Stimulated activated CD8-positive, alpha-beta memory T cell treated with anti-CD3 and anti-CD28 coated beads, Interleukin-15, amount 100 ng/mL, for 24 hours (primary cell): Measurements from ENCODE around the gene CALN1.
"Not testable (repeated sequence)": the region's sequence is repeated elsewhere in the genome, so short reads cannot be mapped to it uniquely, and the experiment has no call there.

Experiments used
- DNase-seq: peaks from one replicate; pipeline ENCODE4 v3.0.0-alpha.2; 2020; ENCODE audit warnings: low read depth

The CALN1 gene

DNA sequence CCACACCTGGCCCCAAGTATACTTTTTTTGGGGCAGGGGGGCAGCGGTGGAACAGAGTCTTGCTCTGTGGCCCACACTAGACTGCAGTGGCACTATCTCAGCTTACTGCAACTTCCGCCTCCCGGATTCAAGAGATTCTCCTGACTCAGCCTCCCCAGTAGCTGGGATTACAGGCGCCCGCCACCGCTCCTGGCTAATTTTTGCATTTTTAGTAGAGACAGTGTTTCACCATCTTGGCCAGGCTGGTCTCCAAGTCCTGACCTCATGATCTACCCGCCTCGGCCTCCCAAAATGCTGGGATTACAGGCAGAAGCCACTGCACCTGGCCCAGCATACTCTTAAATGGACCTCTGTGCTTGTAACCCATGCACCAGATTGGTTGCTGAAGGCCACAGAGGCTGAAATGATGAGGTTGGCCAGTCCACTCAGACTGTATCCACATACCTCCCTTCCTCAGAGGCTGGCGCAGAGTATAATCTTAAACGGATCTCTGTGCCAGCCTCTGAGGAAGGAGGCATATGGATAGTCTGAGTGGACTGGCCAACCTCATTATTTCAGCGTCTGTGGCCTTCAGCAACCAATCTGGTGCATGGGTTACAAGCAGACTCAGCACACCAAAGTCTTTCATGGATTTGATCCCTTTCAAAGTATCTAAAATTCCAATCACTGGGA, 3.0 kb downstream of the CALN1 start:
- no peak for DNase-seq

DNA sequence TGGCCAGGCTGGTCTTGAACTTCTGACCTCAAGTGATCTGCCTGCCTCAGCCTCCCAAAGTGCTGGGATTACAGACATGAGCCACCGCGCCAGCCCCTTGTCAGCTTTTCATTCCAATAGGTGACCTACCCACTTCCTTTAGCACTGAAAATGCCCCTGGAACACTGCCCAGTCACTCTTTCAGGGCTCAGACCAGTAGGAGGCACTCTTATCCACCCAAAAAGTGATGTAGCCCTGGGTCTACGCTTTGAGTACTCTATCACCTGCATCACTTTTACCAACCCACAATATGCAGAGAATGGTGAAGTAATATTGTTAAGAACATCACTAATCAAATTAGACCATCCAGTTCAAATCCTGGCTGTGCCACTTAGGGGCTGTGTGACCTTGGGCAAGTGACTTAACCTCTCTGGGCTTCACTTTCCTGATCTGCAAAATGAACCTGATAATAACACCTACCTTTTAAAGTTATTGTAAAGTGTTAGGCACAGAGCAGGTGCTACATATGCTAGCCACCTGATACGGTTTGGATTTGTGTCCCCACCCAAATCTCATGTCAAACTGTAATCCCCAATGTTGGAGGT, 5.2 kb downstream of the CALN1 start:
- DNase-seq = no peak

DNA sequence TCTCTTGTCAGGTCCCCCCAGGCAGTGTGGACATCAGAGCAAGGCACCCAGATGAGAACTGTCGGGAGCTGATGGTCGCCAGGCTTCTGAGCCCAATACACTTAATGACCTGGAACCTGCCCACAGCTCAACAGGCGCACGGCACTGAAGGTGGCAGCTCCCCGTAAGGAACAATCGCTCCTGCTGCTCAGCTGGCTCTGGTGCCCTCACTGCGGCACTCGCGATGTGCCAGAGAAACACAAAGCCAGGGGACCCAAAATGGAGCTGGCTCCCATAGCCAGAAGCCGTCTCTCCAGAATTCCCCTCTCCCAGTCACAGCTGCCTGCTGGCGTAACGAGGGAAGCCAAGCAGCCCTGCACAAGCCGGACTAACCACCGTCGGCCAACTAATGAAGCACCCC, 6.3 kb downstream of the CALN1 start:
- DNase-seq = no peak

DNA sequence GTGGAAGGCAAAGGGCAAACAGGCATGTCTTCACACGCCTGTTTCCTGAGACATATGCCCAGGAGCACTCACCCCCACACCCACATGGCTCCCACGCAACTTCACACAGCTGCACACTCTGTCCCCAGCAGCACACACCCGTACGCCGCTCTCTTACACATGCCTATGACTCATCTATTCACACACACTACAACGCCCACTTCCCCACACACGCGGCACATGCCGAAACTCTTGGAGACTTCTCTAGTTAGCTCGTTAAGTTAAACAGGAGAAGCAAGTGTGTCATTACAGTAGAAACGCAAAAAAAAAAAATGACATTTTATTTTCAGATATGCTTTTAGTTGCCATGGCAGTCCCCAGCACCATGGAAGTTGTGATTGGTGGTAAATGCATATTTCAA, 6.7 kb downstream of the CALN1 start:
- no peak for DNase-seq

DNA sequence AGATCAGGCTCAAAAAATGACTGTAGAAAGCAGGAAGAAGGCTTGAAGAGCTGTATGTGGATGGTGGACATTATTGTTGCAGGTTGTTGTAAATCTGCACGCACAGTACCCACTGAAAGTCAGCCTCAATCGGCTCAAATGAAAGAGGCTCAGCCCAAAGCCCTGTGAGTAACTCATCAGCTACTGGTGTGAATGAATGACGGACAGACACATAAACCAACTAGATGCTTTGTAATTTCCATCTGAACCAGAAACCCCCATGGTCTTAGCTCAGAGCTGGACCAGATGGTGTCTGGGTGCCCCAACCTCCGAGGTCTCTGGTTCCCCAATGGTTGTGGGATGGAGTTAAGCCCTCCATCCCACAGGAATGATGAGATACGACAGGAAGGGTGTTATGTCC, 7.4 kb downstream of the CALN1 start:
- DNase-seq = no peak

DNA sequence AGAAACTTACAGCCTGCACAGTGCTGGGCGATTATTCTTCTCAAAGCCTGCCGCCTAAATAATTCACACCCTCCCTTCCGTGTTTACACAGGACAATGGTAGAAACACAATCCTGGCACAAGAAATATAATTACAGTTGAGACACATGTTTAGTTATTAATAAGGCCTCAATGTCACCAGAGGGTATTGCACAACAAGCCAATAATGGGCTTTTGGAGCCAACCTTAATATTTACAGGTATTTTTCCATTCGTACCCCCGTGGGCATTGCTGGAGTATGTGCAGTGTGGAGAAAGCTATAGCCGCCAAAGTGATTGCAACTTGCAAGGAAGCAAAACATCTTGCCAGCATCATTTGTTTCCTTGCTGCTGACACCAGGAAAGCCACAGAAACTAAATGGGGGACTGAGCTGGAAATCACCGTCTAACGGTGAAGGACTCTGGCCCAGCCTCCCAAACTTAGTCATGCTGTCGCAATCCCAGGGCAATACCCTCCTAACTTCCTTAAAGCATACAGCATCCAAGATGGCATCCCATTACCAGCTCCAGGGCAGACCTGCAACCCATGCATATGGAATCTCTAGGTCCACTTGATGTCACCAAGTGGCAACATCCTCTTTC, 8.6 kb downstream of the CALN1 start:
- no peak for DNase-seq

DNA sequence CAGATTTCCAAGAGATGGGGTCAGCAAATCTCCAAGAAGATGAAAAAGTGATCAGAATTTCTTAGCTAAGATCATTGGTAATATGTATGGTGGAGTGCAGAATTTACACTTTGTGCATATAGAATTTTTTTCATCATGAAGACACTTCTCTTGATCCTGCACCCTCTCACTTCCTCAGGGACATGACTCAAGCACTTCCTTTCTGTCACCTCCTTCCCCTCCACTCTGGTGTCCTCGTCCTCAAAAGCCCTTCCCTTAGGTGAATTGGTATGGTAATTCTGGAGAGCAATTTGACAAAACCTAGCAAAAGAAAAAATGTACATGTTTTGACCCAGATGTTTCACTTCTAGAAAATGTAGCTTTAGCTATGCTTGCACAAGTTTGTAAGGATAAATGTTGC, 18.1 kb downstream of the CALN1 start:
- DNase-seq = no peak

DNA sequence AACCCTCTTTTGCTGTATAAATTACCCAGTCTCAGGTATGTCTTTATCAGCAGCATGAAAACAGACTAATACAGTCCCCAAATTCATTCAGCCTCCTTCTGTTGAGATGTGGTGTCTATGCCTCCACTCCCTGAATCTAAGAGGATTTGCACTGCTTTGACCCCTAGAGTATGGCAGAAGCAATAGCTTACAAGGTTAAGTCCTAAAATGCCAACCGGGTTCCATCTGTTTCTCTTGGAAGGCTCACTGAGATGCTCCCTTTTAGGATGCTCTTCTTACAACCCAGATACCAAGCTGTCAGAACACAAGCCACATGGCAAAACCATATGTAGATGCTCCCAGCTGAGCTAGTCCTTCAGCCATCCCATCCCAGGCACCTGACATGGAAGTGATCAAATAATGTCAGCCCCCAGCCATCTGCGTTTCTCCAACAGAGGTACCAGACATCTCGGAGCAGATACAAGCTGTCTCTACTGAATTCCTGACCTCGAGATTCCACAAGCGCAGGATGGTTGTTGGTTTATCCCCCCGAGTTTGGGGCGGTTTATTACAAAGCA, 20.2 kb downstream of the CALN1 start:
- DNase-seq = no peak

DNA sequence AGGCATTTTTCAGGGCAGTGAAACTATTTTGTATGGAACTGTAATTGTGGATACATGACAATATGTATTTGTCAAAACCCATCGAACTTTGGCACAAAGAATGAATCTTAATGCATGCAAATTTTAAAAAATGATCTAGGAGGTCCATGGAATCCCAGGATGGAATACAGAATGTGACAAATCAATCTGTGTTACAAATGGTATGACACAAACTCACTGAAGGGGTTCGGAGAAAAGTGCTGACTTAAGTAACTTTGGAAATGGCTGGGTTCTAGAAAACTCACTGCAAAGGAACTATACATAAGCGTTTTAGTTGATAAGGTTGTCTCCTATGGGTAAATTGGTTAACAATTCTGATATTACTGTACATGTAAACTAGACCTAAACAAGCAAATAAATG, 26.0 kb downstream of the CALN1 start:
- no peak for DNase-seq

DNA sequence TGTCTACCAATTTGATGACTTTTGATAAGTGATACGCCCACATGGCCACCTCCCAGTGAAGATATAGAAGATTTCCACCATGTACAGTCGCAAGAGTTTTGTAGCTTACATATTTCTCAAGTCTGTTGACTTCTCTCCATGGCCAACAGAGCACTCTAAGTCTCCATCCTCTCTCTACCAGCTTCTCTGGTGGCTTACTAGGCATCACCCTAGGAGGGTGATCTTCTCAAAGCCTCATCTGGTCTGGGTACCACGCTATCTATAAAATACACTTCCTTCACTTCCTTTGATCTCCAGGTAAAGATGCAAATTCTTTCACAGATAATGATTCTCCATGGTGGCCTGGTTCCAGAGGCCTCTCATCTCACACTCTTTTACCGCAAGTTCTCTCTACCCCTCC, 49.9 kb downstream of the CALN1 start:
- no peak for DNase-seq

DNA sequence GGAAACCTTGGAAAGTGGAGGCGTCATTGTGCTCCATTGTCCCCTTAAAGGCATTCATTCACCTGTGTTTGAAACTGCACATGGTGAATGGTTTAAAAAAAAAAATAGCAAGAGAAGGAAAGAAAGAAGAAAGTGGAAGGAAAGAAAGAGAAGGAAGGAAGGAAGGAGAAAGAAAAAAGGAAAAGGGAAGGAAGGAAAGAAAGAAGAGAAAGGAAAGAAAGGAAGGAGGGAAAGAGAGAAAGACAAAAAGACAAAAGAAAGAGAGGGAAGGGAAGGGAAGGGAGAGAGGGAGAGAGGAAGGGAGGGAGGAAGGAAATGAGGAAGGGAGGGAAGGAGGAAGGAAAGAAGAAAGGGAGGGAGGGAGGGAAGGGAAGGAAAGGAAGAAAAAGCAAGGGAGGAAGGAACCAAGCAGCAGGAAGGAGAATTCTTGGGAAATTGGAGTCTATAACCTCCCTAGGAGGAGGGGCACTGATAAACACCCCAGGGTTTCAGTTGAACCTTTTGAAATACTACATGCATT, 66.9 kb downstream of the CALN1 start:
- no peak for DNase-seq

DNA sequence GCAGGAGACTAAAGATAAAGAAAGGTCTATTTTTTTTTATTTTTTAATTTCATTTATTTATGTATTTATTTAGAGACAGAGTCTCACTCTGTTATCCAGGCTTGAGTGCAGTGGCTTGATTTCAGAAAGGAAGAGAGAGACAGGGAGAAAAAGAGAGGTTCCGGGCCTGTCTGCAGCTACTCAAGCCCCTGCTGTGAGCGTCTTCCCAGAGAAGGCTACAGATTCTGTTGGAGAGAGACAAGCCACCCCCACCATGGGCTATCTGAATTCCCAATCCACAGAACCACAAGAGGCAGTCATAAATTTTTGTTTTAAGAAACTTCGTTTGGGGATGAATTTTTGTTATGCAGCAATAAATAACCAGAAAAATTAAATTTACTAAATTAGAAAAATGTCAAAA, 68.1 kb downstream of the CALN1 start:
- DNase-seq = no peak

DNA sequence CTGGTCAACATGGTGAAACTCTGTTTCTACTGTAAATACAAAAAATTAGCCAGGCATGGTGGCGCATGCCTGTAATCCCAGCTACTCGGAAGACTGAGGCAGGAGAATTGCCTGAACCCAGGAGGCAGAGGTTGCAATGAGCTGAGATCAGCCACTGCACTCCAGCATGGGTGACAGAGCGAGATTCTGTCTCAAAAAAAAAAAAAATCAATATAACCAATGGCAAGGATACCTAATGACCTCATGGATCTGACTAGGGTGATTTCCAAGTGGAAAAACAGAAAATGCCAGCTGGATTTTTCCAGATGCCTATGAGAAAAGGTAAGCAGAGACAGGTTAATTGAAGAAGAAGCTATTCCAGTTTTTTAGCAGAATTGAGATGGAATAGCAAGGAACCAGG, 68.8 kb downstream of the CALN1 start:
- not testable (repeated sequence) for DNase-seq

DNA sequence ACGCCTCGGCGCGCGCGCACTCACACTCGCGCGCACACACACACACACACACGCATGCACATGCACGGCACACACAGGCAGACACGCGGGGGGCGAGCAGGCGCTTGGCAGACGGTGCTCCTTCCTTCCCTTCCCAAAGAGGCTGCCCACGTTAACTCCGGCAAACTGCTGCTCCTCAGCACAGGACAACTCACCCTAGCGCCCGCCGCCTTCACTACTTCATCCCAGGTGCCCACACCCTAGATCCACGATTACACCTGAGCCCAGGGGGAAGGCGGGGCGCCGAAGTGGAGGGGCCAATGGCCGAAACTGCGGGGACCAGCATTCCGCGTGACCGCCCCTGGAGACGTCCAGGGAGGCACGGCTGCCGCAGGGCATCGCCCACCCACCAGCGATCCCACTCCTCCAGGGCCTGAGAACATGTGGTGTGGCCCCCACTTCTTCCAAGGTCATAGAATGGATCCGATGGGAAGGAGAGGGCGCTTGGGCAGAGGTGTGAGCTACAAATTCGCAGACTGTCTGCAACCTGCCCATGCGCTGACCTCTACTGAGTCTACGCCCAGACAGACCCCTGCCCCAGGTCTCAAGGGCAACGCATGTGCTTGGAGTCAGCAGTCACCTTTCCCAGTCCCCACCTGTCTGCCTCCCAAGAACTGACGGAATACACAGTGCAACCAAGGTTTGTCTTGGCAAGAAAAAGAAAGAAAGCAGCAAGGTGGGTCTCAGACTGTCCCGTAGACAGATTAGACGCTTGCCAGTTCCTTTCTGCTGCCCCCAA, 74.6 kb downstream of the CALN1 start:
- no peak for DNase-seq

DNA sequence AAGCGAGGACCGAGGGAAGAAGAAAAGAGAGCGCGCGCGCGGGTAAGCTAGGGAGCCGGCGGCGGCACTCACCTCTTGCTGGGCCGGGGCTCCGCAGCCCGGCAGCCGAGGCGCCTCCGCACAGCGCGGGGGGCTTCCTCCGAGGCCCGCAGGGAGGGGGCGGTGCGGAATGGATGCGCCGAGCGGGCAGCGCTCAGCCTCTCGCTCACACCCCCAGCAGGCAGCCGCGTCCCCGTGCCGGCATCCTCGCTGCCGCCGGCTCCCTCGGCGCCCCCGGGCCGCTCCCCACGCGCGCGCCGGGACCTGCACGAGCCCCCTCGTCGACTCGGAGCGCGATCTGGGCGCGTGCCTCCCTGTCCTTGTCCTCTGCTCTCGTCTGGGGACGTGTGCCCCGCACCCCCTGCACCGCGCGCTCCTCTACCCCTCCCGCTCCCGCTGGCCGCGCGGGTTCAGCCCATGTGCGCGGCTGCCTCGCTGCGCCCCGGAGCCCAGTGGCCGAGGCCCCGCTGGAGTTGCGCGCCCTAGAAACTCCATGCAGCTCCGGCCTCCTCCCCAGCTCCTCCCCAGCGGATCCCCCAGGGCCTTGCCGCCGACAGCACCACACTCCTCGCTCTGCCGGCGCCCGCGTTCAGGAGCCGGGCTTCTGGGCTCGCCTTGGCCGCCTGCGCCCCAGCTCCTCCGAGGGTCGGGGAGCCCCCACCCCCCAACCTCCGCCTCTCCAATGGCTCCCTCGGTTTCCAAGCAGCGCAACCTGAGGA, 75.3 kb downstream of the CALN1 start:
- no peak for DNase-seq

DNA sequence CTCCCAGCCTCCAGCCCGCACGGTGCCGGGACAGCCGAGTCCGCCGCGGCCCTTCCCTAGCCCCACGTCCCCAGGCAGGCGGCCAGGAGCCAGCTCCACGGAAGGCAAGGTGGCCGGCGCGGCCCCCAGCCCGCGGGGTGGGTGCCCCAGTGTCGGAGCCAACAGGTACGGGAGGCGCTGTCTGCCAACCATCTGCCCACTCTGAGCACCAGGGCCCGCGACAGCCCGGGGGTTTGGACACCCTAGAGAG, 75.8 kb downstream of the CALN1 start:
- no peak for DNase-seq

DNA sequence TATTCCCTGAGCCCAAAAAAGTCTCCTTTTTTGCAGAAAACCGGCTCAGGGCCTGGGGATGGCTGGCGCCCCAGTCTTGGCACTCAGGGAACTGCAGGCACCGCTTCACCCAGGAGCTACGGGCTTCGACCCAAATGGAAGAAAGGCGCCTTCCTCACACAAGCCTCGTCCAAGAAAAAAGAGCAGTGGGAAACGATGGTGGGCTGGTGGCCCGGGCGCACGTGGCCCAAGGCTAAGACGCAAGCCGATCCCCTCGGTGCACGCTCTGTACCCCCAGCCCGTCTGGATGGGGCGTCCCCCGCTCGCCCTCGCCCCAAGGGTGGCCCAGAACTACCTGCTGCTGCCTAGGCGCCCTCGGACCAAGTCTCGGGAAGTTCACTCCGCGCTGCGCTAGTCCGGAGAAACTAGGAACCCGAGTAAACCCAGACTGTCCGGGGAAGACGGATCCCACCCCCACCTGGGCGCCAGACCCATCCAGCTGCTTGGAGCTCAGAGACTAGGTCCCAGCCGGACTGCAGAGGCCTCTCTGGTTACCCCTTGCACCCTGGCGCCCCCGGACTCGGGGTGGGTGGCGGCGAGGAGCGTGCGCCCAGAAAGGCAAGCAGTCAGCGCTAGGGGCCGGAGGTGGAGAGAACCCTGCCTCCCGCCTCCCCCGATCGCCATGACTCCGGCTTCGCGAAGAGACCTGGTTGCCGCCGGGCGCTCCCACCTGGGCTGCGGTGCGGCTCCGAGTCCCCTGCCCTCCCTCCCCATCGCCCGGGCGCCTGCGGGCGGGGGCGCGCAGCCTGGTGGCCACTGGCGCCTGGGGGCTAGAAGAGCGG, 76.4 kb downstream of the CALN1 start:
- no peak for DNase-seq

DNA sequence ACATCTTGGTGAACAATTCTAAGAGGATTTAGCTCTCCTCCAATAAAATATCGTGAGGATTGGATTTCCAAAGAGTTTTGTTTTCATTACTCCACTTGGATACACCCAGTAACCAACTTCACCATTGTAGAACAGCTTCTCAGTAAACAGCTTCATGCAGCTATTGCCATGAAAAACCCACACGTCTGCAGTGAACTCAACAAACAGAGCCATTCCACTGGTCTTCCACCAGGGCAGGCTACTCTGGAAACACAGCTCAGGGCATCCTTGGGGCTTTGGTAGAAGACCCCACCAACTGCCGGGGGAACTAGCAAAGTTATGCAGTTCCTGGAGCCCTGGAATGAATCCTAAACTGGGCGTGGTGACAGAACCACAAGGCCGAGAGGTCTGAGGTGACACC, 77.4 kb downstream of the CALN1 start:
- DNase-seq = no peak

DNA sequence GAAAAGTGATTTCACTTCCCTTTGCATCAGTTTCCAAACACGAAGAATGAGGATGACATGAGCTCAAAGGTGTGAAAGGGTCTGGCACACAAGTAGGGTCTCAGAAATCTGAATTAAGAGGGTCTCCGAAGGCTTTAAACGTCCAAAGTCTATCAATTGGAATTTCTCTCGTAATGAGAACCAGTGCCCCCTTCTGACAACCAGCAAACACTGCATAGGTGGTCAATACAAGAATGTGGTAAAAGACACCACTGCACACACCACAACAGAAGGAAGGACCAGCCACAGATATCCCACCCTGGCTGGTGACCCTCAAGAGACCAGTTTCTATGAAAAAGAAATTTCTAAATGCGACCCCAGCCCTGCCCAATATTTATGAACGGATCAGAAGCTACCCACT, 78.1 kb downstream of the CALN1 start:
- no peak for DNase-seq

DNA sequence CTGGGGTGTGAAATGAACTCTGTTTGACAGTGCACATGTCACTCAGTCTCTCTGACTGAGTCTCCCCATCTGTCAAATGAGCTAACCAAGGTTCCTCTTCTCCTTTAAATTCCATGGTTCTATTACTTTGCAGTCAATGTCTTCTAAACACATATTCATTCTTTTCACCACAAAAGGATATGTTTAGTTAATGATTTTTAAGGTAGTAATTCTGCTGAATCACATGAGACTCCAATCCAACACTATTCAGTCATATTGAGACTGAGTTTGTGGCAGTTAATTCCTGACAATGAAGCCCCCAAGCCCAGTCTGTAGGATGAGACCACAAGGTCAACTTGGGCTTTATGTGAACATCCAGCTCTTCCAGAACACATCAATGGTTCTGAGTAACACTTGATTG, 85.3 kb downstream of the CALN1 start:
- DNase-seq = no peak

DNA sequence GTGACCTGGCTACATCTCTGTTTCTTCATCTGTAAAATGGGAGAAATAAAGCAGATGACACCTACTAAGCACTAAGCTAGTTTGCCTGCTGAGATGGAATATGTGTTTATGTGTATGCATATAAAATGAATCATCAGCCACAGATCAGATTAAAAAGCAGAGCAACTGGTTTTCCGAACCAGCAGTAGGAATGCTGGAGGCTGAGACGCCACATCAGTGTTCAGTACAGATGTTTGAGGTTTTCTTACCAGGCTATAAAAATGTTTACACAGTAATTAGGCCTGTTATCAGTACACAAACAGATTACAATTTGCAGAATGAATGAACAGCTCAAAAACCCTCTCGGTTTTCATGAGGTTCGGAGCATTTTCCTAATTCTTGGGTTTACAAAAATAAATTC, 85.8 kb downstream of the CALN1 start:
- no peak for DNase-seq
